ENCODE results near the gene KCND2. TPM values are rescaled to one million over a fixed set of nuclear protein-coding genes. Genes with fewer than 3 reads are reported as not detected.

The KCND2 gene
- polyA plus RNA-seq, 3 donors: not detected

DNA sequence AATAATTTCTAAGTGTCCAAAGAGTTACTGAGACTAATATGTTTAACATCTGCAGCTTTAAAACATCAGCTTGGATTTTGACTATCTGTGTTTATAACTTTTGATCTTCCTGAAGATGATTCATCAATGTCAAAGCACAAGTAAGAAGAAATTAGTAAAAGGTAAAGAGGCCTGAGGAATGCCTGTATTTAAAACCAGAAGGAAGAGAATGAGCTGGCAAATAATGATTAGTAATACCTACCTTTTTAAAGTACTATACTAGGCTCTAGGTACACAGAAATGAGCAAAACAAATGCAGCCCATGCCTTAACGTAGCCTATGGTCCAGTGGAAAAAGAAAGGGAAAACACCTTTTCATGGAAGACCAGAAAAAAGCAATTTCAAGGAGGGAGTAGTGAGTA is 158.0 kb downstream of the KCND2 start:
- Histone ChIP-seq H3K9ac (ENCODE audit: insufficient read depth, low read length, poor library complexity, severe bottlenecking) (no peak overlapping the region), H3K4me2 (replicated peaks; ENCODE audit: extremely low read depth, low read length, poor library complexity, severe bottlenecking) (no peak overlapping the region), H3K79me2 (ENCODE audit: insufficient read depth, low read length) (no peaks in the 10 kb centered on the region), H3K4me3 (replicated peaks in 1 of 3; ENCODE audit: low read depth in 2 of 3, low read length in 3 of 3) (no peak overlapping the region), H3K27me3 (ENCODE audit: control insufficient read depth in 2 of 2, insufficient read depth in 2 of 2, low read length in 2 of 2) (no peaks in the 10 kb centered on the region), H2AFZ (ENCODE audit: insufficient read depth, low read depth, low read length, poor library complexity, severe bottlenecking) (no peak overlapping the region), H4K20me1 (ENCODE audit: insufficient read depth, low read length) (no peaks in the 10 kb centered on the region), H3K4me1 (ENCODE audit: control insufficient read depth in 1 of 2, insufficient read depth in 2 of 2, low read length in 2 of 2) (no peaks in the 10 kb centered on the region), H3K36me3 (replicated peaks in 1 of 2; ENCODE audit: control insufficient read depth in 1 of 2, insufficient read depth in 2 of 2, low read length in 2 of 2) (no peaks in the 10 kb centered on the region), H3K27ac (ENCODE audit: low read depth in 1 of 2, low read length in 2 of 2) (no peak overlapping the region), H3K9me3 (replicated peaks in 1 of 2; ENCODE audit: control insufficient read depth in 1 of 2, insufficient read depth in 1 of 2, low read length in 2 of 2) (no peaks in the 10 kb centered on the region)
- H3K36me3 Mint-ChIP-seq: no peaks in the 10 kb centered on the region
- H3K4me1 Mint-ChIP-seq: no peaks in the 10 kb centered on the region
- H3K9me3 Mint-ChIP-seq: peaks cover 0 to 3% (median 0%) of the 10 kb centered on the region in 7 donors
- no CpG with 5 or more reads among the region's 1 CpG for WGBS (ENCODE audit: insufficient coverage)
- no peak overlapping the region for H3K27ac Mint-ChIP-seq
- H3K4me3 Mint-ChIP-seq: no peak overlapping the region
- TF ChIP-seq, protein P1, sequence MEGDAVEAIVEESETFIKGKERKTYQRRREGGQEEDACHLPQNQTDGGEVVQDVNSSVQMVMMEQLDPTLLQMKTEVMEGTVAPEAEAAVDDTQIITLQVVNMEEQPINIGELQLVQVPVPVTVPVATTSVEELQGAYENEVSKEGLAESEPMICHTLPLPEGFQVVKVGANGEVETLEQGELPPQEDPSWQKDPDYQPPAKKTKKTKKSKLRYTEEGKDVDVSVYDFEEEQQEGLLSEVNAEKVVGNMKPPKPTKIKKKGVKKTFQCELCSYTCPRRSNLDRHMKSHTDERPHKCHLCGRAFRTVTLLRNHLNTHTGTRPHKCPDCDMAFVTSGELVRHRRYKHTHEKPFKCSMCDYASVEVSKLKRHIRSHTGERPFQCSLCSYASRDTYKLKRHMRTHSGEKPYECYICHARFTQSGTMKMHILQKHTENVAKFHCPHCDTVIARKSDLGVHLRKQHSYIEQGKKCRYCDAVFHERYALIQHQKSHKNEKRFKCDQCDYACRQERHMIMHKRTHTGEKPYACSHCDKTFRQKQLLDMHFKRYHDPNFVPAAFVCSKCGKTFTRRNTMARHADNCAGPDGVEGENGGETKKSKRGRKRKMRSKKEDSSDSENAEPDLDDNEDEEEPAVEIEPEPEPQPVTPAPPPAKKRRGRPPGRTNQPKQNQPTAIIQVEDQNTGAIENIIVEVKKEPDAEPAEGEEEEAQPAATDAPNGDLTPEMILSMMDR (IDR thresholded peaks at IDR 0.05): no peak
- DNase-seq: no peak
- intact Hi-C loops (cut with micrococcal nuclease): no loop called here
- H3K27me3 Mint-ChIP-seq (ENCODE audit: low read depth in 3 of 3): no peaks in the 10 kb centered on the region

DNA sequence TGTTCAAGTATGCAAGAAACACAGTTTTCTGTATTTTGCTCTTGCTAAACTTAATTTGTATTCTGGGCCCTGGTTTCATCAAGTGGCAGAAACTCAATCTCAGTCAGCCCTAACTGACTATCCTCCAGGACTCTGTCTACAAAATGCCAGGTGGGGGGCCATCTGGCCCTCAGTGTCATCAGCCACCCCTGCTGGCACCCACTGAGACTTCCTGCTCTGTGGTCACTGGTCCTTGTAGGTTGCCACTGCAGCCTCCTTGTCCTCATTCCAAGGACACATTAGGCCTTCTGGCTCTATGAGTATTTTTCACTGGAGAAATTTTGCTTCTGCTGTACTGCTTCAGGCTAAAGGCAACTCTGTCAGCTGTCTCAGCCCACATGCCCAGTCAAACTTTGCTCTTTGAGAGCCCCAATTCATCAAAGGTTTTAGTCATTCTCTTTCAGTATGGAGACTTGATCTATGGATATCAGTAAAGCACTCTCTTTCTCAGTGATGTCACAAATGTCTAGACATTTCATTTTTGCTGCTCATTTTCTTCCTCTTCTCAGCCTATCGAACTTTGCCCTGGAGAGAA is 163.6 kb downstream of the KCND2 start:
- H2AFZ ChIP-seq (ENCODE audit: insufficient read depth, low read depth, low read length, poor library complexity, severe bottlenecking): no peak overlapping the region
- WGBS (ENCODE audit: insufficient coverage): no CpG with 5 or more reads among the region's 1 CpG
- no peak overlapping the region for H3K27ac Mint-ChIP-seq
- intact Hi-C loops (cut with micrococcal nuclease): no loop called here
- TF ChIP-seq, protein P1 (IDR thresholded peaks at IDR 0.05): no peak
- H3K27me3 Mint-ChIP-seq (ENCODE audit: low read depth in 3 of 3): no peaks in the 10 kb centered on the region
- no peaks in the 10 kb centered on the region for H3K36me3 Mint-ChIP-seq
- no peaks in the 10 kb centered on the region for H3K9me3 Mint-ChIP-seq
- no peak overlapping the region for H3K4me2 ChIP-seq (replicated peaks; ENCODE audit: extremely low read depth, low read length, poor library complexity, severe bottlenecking)
- H3K4me3 Mint-ChIP-seq: no peak overlapping the region
- no peaks in the 10 kb centered on the region for H3K4me1 ChIP-seq (ENCODE audit: control insufficient read depth in 1 of 2, insufficient read depth in 2 of 2, low read length in 2 of 2)
- no peak overlapping the region for H3K4me3 ChIP-seq (replicated peaks in 1 of 3; ENCODE audit: low read depth in 2 of 3, low read length in 3 of 3)
- H3K36me3 ChIP-seq (replicated peaks in 1 of 2; ENCODE audit: control insufficient read depth in 1 of 2, insufficient read depth in 2 of 2, low read length in 2 of 2): no peaks in the 10 kb centered on the region
- no peaks in the 10 kb centered on the region for H3K79me2 ChIP-seq (ENCODE audit: insufficient read depth, low read length)
- H3K27ac ChIP-seq (ENCODE audit: low read depth in 1 of 2, low read length in 2 of 2): no peak overlapping the region
- no peak overlapping the region for H3K9ac ChIP-seq (ENCODE audit: insufficient read depth, low read length, poor library complexity, severe bottlenecking)
- no peaks in the 10 kb centered on the region for H3K27me3 ChIP-seq (ENCODE audit: control insufficient read depth in 2 of 2, insufficient read depth in 2 of 2, low read length in 2 of 2)
- DNase-seq: no peak
- H4K20me1 ChIP-seq (ENCODE audit: insufficient read depth, low read length): no peaks in the 10 kb centered on the region
- H3K4me1 Mint-ChIP-seq: no peaks in the 10 kb centered on the region
- H3K9me3 ChIP-seq (replicated peaks in 1 of 2; ENCODE audit: control insufficient read depth in 1 of 2, insufficient read depth in 1 of 2, low read length in 2 of 2): no peaks in the 10 kb centered on the region

Data from CD14-positive monocyte (primary cell).